ENCODE results near the gene USF2.

DNA sequence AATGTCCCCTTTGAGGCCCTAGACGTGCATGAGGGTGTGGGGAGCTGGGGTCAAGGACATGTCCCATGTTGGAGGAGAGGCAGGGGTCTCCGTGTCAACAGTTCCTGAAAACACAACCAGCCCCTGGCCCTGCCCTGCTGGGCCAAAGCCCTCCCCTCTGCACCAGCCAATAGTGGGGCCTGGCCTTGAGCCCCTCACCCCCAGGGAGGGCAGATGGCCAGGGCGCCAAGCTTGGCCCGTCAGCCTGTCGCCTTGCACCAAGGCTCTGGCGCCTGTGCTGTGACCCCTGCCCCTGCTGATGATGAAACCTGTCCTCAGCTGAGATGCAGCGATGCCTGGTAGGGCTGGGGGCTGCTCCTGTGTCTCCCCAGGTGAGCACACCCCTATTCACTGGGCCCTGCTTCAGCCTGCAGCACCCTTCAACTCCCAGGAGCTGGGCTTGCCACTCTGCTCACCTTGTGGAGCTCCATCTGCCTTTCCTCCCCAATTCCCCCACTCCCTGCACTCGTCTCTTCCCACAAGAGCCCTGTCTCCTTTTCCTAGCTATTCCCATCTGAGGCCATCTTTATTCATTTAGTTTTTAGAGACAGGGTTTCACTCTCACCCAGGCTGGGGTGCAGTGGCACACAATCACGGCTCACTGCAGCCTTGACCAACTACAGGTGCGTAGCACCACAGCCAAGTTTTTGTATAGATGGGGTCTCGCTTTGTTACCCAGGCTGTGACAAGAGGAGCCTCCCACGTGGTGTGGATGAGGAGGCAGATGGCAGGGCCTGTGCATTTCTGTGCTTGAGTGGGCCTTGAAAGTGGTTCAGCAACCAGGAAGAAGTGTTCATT is 11.4 kb downstream of the USF2 start:
- TF ChIP-seq, protein P1, sequence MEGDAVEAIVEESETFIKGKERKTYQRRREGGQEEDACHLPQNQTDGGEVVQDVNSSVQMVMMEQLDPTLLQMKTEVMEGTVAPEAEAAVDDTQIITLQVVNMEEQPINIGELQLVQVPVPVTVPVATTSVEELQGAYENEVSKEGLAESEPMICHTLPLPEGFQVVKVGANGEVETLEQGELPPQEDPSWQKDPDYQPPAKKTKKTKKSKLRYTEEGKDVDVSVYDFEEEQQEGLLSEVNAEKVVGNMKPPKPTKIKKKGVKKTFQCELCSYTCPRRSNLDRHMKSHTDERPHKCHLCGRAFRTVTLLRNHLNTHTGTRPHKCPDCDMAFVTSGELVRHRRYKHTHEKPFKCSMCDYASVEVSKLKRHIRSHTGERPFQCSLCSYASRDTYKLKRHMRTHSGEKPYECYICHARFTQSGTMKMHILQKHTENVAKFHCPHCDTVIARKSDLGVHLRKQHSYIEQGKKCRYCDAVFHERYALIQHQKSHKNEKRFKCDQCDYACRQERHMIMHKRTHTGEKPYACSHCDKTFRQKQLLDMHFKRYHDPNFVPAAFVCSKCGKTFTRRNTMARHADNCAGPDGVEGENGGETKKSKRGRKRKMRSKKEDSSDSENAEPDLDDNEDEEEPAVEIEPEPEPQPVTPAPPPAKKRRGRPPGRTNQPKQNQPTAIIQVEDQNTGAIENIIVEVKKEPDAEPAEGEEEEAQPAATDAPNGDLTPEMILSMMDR (conservative IDR thresholded peaks at IDR 0.05 in 1 of 2, IDR thresholded peaks at IDR 0.05 in 1 of 2; ENCODE audit: extremely low read depth in 1 of 2, insufficient read depth in 1 of 2, low read depth in 1 of 2, low read length in 2 of 2): no peak
- no peak for TF ChIP-seq EZH2 (IDR thresholded peaks at IDR 0.05; ENCODE audit: borderline replicate concordance, low read length)
